ENCODE results near the gene PGPEP1.

DNA sequence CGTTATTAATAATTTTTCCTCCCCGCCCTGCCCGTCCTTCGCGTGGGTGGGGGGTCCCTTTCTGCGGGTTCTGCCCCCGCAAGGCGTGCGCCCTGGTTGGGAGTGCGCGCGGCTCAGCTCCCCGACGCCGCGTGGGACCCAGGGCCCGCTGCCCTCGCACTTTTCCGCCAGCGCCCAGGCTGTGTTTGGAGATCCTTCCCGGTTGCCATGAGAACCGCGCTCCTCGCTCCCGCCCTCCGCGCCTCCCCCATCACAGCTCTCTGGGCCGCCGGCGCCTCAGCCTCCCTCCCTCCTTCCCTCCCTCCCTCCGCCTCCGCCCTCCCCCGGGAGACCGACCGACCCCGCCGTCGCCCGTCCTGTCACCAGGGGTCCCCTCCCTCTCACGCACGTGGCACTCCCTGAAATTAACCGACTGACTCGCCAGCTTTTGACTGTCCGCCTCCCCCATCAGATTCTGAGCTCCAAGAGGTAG is 76.4 kb downstream of the PGPEP1 start:
- TF ChIP-seq, protein P1, sequence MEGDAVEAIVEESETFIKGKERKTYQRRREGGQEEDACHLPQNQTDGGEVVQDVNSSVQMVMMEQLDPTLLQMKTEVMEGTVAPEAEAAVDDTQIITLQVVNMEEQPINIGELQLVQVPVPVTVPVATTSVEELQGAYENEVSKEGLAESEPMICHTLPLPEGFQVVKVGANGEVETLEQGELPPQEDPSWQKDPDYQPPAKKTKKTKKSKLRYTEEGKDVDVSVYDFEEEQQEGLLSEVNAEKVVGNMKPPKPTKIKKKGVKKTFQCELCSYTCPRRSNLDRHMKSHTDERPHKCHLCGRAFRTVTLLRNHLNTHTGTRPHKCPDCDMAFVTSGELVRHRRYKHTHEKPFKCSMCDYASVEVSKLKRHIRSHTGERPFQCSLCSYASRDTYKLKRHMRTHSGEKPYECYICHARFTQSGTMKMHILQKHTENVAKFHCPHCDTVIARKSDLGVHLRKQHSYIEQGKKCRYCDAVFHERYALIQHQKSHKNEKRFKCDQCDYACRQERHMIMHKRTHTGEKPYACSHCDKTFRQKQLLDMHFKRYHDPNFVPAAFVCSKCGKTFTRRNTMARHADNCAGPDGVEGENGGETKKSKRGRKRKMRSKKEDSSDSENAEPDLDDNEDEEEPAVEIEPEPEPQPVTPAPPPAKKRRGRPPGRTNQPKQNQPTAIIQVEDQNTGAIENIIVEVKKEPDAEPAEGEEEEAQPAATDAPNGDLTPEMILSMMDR (IDR thresholded peaks at IDR 0.05; ENCODE audit: insufficient read depth, low read length): no peak
- TF ChIP-seq, protein P2, sequence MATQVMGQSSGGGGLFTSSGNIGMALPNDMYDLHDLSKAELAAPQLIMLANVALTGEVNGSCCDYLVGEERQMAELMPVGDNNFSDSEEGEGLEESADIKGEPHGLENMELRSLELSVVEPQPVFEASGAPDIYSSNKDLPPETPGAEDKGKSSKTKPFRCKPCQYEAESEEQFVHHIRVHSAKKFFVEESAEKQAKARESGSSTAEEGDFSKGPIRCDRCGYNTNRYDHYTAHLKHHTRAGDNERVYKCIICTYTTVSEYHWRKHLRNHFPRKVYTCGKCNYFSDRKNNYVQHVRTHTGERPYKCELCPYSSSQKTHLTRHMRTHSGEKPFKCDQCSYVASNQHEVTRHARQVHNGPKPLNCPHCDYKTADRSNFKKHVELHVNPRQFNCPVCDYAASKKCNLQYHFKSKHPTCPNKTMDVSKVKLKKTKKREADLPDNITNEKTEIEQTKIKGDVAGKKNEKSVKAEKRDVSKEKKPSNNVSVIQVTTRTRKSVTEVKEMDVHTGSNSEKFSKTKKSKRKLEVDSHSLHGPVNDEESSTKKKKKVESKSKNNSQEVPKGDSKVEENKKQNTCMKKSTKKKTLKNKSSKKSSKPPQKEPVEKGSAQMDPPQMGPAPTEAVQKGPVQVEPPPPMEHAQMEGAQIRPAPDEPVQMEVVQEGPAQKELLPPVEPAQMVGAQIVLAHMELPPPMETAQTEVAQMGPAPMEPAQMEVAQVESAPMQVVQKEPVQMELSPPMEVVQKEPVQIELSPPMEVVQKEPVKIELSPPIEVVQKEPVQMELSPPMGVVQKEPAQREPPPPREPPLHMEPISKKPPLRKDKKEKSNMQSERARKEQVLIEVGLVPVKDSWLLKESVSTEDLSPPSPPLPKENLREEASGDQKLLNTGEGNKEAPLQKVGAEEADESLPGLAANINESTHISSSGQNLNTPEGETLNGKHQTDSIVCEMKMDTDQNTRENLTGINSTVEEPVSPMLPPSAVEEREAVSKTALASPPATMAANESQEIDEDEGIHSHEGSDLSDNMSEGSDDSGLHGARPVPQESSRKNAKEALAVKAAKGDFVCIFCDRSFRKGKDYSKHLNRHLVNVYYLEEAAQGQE (IDR thresholded peaks at IDR 0.05; ENCODE audit: insufficient replicate concordance, low read depth): no peak
